ENCODE data around the gene HDAC4.

DNA sequence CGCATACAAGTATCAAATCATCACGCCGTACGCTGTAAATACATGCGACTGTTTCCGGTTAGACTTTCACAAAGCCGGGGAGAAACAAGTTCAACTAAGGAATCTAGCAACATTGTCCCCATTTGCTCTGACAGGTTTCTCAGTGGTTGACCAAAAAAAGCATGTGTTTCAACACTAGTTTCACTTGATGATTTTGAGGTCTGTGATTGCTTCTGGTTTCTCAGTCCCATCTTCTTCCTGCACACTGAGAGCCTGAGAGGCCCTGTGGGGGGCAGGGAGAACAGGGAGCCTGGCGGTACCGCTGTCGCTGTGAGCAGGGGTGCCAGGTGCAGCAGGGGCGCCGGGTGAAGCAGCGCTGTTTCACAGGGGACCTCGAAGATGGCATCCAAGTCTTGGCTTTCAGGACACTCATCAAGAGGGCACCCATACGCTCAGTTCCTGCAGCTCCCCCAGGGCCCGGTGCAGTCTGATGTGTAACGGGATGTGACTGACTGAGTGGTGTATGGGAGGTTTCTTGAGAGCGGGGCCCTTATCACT is 282.1 kb downstream of the HDAC4 start:
- TF ChIP-seq, protein P1, sequence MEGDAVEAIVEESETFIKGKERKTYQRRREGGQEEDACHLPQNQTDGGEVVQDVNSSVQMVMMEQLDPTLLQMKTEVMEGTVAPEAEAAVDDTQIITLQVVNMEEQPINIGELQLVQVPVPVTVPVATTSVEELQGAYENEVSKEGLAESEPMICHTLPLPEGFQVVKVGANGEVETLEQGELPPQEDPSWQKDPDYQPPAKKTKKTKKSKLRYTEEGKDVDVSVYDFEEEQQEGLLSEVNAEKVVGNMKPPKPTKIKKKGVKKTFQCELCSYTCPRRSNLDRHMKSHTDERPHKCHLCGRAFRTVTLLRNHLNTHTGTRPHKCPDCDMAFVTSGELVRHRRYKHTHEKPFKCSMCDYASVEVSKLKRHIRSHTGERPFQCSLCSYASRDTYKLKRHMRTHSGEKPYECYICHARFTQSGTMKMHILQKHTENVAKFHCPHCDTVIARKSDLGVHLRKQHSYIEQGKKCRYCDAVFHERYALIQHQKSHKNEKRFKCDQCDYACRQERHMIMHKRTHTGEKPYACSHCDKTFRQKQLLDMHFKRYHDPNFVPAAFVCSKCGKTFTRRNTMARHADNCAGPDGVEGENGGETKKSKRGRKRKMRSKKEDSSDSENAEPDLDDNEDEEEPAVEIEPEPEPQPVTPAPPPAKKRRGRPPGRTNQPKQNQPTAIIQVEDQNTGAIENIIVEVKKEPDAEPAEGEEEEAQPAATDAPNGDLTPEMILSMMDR (IDR thresholded peaks at IDR 0.05): no peak
- no peak for TF ChIP-seq EZH2 (IDR thresholded peaks at IDR 0.05; ENCODE audit: borderline replicate concordance, insufficient read depth, low read depth, low read length, poor library complexity, severe bottlenecking)
